K562 treated with DMSO at 1 percent for 4 hours (cell line): ENCODE data around the gene CBS. TPM values are rescaled to one million over a fixed set of nuclear protein-coding genes. Genes with fewer than 3 reads are reported as not detected.

Experiments
- total RNA-seq: library from RNA; unstranded; fragments of 300-600 nt; gene quantifications from 2 replicates; pipeline ENCODE4 v1.2.3, GENCODE V29; 2022; ENCODE audit not compliant: insufficient read depth

The CBS gene
- total RNA-seq = 297 and 311 TPM in 2 replicates

DNA sequence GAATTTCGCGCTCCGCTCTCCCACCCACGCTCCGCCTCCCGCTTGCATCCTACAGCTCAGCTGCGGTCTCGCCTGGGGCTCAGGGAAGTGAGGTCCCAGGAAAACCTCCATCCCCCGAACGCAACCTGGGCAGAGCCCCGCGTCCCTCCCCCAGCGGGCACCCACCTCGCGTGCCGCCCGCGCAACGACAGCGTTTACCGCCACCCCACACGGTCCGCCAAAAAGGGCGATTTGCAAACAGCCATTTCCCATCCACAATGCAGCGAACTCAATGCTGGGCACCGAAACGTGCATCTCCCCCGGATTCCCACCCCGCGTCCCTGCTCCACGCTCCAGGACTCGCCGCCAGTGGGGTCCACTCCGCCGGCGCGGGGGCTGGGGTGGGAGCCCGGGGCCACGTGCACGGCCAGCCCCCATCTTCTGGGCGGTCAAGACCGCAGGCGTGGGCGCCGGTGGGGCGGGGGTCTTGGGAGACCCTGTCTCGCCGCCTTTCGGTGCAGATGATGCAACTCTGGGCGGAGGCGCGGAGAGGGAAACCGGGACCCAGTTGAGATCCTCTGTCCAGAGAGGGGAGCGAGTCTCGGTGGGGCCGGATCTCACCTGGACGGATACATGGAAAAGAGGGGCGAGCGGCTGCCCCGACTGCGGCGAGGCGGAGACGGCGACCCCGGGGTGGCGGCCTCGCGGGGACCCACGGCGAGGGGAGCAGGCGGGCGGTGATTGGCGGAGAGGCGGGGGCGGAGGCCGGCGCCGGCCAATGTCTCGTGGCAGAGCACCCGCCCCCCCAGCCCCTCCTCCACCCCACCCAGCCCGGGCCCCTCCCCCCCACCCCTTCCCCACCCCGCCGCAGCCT lies at the start of gene CBS:
CBS (minus strand) TSS at position 666 of the 853 bp plus-strand sequence. CDS start 3,642 bp downstream, outside the sequence.

DNA sequence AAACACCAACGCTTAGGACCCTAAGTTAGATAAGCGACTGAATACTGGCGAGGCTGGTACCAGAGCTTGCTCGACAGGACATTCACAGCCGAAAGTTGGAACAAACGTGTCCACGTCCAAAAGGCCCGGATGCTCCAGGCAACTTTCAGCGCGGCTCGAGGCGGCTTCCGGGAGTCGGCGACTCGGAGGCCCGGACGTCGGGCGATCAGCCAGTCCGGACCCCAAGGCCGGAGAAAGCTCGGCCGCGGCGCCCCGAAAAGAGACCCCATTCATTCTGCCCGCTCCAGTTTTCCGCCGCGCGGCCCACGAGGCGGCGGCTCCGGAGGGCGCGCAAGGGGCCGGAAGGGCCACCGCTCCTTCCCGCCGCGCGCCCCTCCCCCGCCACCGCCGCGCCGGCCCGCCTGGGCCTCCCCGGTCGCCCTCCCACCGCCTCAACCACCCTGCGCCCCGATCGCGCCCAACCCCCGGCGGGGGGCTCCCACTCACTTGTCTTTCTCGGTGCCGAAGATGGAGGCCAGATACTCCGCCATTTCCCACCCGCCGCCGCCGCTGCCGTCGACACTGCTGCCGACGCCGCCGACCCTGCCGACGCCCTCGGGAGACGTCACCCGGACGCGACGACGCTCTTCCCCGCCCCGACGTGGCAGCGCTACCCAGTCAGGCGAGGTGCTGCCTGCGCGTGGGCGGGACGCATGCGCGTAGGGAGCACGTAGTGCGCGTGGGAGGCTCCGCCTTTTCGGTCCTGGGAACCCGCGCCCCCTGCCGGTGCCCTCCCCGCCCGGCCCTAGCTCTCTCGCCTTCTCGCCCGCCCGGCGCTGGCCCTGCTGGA lies 31.5 kb upstream of the CBS start, which contains the start of gene U2AF1:
U2AF1 (minus strand) TSS at position 606 of the 829 bp plus-strand sequence; CDS start at position 530, 76 bp downstream.

Other genes starting within 250 kb of the CBS start
- 13.2 and 15.1 TPM in 2 replicates for gene WDR4, start 196.3 kb downstream of the CBS start, total RNA-seq
- 35.1 and 38.7 TPM in 2 replicates for gene NDUFV3, start 182.5 kb downstream of the CBS start, total RNA-seq
- gene ERVH48-1, start 150.2 kb downstream of the CBS start, total RNA-seq = not detected in 2 replicates
- 5.5 and 6.2 TPM in 2 replicates for gene PKNOX1, start 101.3 kb downstream of the CBS start, total RNA-seq
- 50.5 and 61.0 TPM in 2 replicates for gene U2AF1, start 31.7 kb upstream of the CBS start, total RNA-seq
- not detected in 2 replicates for gene CRYAA, start 93.2 kb upstream of the CBS start, total RNA-seq